CD8-positive, alpha-beta memory T cell (primary cell): ENCODE data around the gene ELAVL1. TPM values are rescaled to one million over a fixed set of nuclear protein-coding genes. Genes with fewer than 3 reads are reported as not detected.

Source experiments
- CTCF ChIA-PET: fragments of 350-600 bp; sonication (Branson Sonifier 250); formaldehyde crosslinking; loops from one replicate; lab custom pipeline; 2021; ENCODE audit warnings: antibody characterized with exemption; lab: Charles Lee
- POLR2A ChIA-PET: fragments of 350-600 bp; sonication (Branson Sonifier 250); formaldehyde crosslinking; loops from one replicate; lab custom pipeline; 2021; ENCODE audit warnings: antibody characterized with exemption; lab: Charles Lee
- DNase-seq, 5 donors: peaks; one replicate each; pipeline versions ENCODE4 v3.0.0 to v3.0.0-alpha.2; 2020 to 2022; ENCODE audit warnings: mixed read lengths in 1 of 5
- H3K27ac ChIP-seq: one replicate; pipeline ENCODE4 v1.7.0; 2013; ENCODE audit warnings: low read depth, mild to moderate bottlenecking, low read length, moderate library complexity
- H3K27me3 ChIP-seq: 2 replicates; pipeline ENCODE4 v1.7.0; 2013; ENCODE audit warnings: low read length, mild to moderate bottlenecking; ENCODE audit not compliant: insufficient read depth, poor library complexity, severe bottlenecking
- H3K36me3 ChIP-seq: 2 replicates; pipeline ENCODE4 v1.7.0; 2013; ENCODE audit warnings: mild to moderate bottlenecking, low read length, moderate library complexity; ENCODE audit not compliant: insufficient read depth
- H3K4me1 ChIP-seq: 2 replicates; pipeline ENCODE4 v1.7.0; 2013; ENCODE audit warnings: mild to moderate bottlenecking, low read length, moderate library complexity; ENCODE audit not compliant: insufficient read depth
- H3K4me3 ChIP-seq: 2 replicates; pipeline ENCODE4 v1.7.0; 2013; ENCODE audit warnings: mild to moderate bottlenecking, low read length
- H3K9me3 ChIP-seq: 2 replicates; pipeline ENCODE4 v1.7.0; 2013; ENCODE audit warnings: mild to moderate bottlenecking, low read length
- H3K27ac Mint-ChIP-seq, 8 donors: one replicate each; pipeline ENCODE4 v1.8.0; 2020 to 2021; ENCODE audit warnings: mixed read lengths in 8 of 8, mild to moderate bottlenecking in 6 of 8, inconsistent platforms in 3 of 8, moderate library complexity in 3 of 8
- H3K27me3 Mint-ChIP-seq, 2 donors: one replicate each; pipeline ENCODE4 v1.8.0; 2020 to 2021; ENCODE audit warnings: mixed read lengths in 2 of 2, mild to moderate bottlenecking in 1 of 2, moderate library complexity in 1 of 2
- H3K36me3 Mint-ChIP-seq, 3 donors: one replicate each; pipeline ENCODE4 v1.8.0; 2020 to 2021; ENCODE audit warnings: mixed read lengths in 3 of 3, inconsistent platforms in 1 of 3, mild to moderate bottlenecking in 1 of 3
- H3K4me1 Mint-ChIP-seq, 3 donors: one replicate each; pipeline ENCODE4 v1.8.0; 2020 to 2021; ENCODE audit warnings: mixed read lengths in 3 of 3, inconsistent platforms in 1 of 3, mild to moderate bottlenecking in 1 of 3
- H3K4me3 Mint-ChIP-seq, 7 donors: one replicate each; pipeline ENCODE4 v1.8.0; 2020 to 2021; ENCODE audit warnings: mixed read lengths in 7 of 7, mild to moderate bottlenecking in 6 of 7, moderate library complexity in 4 of 7, inconsistent platforms in 2 of 7
- H3K9me3 Mint-ChIP-seq, 5 donors: one replicate each; pipeline ENCODE4 v1.8.0; 2020 to 2022; ENCODE audit warnings: mixed read lengths in 5 of 5, mild to moderate bottlenecking in 3 of 5, moderate library complexity in 2 of 5, inconsistent platforms in 1 of 5
- polyA plus RNA-seq: library from polyadenylated mRNA; unstranded; fragments of 300-500 nt; fragmentation: Illumina TruSeq; gene quantifications from one replicate; pipeline ENCODE4 v1.2.3, GENCODE V29; 2021
- total RNA-seq, 2 experiments: library from RNA; stranded (reverse); gene quantifications; one replicate each; pipeline ENCODE4 v1.2.3, GENCODE V29; 2021

The ELAVL1 gene
- total and polyA plus RNA-seq, 3 experiments from 2014 or later = 63.3 to 164 (median 156) TPM

DNA sequence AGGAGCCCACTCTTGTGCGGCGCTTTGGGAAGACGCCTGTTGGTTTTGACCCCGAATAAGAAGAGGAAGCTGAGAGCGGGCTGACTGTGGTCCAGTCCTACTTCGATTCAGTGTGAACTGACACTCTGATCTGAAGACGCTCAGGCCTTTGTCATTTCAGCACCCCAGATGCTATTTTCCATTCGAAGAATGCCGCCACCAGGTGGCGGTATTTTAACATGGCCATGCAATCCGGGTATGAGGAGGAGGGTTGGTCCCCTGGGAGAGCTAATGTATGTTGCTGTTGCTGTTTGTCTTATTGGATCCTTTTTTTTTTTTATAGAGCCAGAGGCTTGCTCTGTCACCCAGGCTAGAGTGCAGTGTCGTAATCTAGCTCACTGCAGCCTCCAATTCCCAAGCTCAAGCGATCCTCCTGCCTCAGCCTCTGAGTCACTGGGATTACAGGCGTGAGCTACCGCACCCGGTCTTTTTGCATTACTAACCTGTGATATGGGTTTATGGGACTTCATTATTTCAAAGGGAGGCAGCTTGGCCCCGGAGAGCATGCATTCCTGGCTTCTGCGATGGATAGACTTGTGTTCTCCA is 61.2 kb downstream of the ELAVL1 start:
- H3K9me3 ChIP-seq = no peaks in the 10 kb centered on the region
- H3K27ac ChIP-seq = peak overlapping the region; percentile 98
- peak overlapping the region; percentile 100 for H3K4me3 ChIP-seq
- ChIA-PET POLR2A (interaction anchor here (0.5 to 2.9 kb wide), 10 partner anchors 16 to 412 kb away, joined by 3 to 42 read pairs (median 6); partner anchors contain the start of genes ELAVL1, MAP2K7, PET100 and SNAPC2), CTCF (interaction anchor here (0.6 to 5.1 kb wide), 26 partner anchors 10 to 422 kb away, joined by 3 to 41 read pairs (median 4); partner anchors contain the start of genes CTXN1, ELAVL1, MCOLN1 and SNAPC2)
- H3K36me3 Mint-ChIP-seq = peaks cover 3 to 22% (median 5%) of the 10 kb centered on the region in 3 donors
- H3K4me1 ChIP-seq = peaks cover 13% of the 10 kb centered on the region
- H3K27me3 Mint-ChIP-seq = peaks cover 0 to 2% of the 10 kb centered on the region in 2 donors
- H3K36me3 ChIP-seq = peaks cover 8% of the 10 kb centered on the region
- peak; percentile 75 to 88 (median 78) for DNase-seq
- peak overlapping the region; percentile 88 to 99 (median 96) for H3K27ac Mint-ChIP-seq
- H3K27me3 ChIP-seq = no peaks in the 10 kb centered on the region
- no peaks in the 10 kb centered on the region for H3K9me3 Mint-ChIP-seq
- peaks cover 19 to 40% (median 26%) of the 10 kb centered on the region in 3 donors for H3K4me1 Mint-ChIP-seq
- peak overlapping the region; percentile 87 to 96 (median 91) for H3K4me3 Mint-ChIP-seq

DNA sequence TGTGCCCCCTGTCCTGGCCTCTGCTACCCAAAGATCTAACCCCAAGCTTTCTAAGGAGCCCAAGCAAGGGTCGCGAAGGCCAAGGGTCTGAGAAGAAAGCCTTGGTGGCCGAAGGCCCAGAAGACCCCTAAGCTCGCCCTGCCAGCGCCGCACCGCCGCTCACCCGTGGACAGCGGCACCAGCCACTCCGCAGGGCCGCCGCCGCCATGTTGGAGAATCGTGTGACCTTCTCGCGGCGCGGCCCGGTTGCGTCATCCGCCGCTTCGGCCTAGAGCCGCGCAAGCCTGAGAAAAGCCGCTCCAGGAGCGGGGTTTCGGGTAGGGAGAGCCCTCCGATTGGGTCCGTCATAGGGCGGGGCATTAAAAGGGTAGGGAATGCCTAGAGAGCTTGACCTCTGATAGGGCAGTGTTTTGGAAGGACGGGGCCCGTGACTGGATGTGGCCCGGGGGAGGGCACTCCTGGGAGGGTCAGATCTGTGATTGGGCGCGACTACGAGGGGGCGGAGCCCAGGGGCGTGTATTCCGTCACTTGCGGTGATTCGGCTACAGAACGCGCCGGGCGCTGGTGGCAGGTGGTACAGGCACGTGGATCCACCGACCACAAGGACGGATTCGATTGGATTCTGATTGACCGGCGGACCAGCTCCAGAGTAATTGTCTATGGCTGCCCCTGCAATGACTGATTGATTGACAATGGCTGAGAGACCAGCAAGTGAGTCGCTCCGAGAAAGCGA is 61.8 kb downstream of the ELAVL1 start, which contains the start of gene TIMM44:
Gene TIMM44, minus strand, starts transcription at position 223 of the 733 bp plus-strand sequence. Its CDS starts 15 bp downstream, at position 208.
- no peaks in the 10 kb centered on the region for H3K9me3 Mint-ChIP-seq
- peaks cover 23 to 45% (median 29%) of the 10 kb centered on the region in 3 donors for H3K4me1 Mint-ChIP-seq
- peak within 1 kb of the TSS; percentile 88 to 99 (median 96) for H3K27ac Mint-ChIP-seq
- DNase-seq = peak; percentile 98 to 99 (median 99)
- Histone ChIP-seq H3K4me1 (peaks cover 13% of the 10 kb centered on the region), H3K4me3 (peak within 1 kb of the TSS; percentile 100), H3K9me3 (no peaks in the 10 kb centered on the region), H3K27me3 (no peaks in the 10 kb centered on the region), H3K36me3 (peaks cover 8% of the 10 kb centered on the region), H3K27ac (peak within 1 kb of the TSS; percentile 98)
- POLR2A ChIA-PET = interaction anchor here (0.5 to 2.9 kb wide), 12 partner anchors 13 to 412 kb away, joined by 3 to 42 read pairs (median 6); partner anchors contain the start of genes ELAVL1, MAP2K7, PET100 and SNAPC2
- CTCF ChIA-PET = interaction anchor here (0.9 to 5.1 kb wide), 23 partner anchors 11 to 421 kb away, joined by 3 to 41 read pairs (median 4); partner anchors contain the start of genes ELAVL1, MCOLN1 and SNAPC2
- H3K36me3 Mint-ChIP-seq = peaks cover 5 to 27% (median 7%) of the 10 kb centered on the region in 3 donors
- peak within 1 kb of the TSS; percentile 87 to 96 (median 91) for H3K4me3 Mint-ChIP-seq
- peaks cover 0 to 2% of the 10 kb centered on the region in 2 donors for H3K27me3 Mint-ChIP-seq

DNA sequence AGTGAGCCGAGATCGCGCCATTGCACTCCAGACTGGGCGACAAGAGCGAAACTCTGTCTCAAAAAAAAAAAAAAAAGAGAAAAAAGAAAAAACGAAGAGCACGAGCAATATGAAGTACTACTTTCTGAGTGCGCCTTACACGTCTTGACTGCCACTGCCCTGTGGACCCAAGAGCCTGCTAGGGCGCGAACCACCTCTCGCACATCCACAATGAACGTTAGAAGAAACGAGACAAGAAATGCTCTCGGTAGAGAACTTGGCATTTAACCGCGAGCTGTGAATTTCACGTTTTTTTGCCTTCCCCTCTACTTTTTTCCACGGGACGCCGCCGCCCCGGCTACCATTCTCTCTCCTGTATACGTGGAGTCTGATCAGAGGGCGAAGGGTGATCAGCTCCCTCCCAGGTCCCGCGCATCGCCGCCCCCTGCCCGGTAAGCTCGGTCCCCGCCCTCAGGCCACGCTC is 62.4 kb downstream of the ELAVL1 start:
- H3K4me3 ChIP-seq = peak overlapping the region; percentile 100

DNA sequence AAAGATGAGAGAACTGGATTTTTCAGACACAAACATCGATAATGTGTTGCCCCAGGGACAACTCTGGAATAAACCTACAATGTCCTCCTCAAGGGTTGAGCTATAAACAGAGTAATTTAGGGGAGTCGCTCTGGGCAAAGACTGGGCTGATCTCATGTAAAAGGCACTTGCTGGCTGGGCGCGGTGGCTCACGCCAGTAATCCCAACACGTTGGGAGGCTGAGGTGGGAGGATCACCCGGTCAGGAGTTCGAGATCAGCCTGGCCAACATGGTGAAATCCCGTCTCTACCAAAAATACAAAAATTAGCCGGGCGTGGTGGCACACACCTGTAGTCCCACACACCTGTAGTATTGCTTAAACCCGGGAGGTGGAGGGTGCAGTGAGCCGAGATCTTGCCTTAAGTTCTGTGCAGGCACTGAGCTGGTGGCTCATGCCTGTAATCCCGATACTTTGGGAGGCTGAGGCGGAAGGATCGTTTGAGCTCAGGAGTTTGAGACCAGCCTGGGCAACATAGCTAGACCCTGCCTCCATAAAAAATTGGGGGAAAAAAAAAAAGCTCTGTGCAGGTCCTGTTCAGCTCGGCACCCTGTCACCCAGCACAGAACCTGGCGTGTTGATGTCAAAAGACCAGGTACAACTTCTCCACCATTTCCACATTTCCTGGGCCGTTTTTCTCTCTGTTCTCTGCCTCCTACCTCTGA is 63.4 kb downstream of the ELAVL1 start:
- H3K27ac Mint-ChIP-seq = peak overlapping the region in 6 of 8 donors; percentile 27 to 88 (median 63)
- Histone ChIP-seq H3K4me3 (no peak overlapping the region), H3K4me1 (peaks cover 13% of the 10 kb centered on the region), H3K27me3 (no peaks in the 10 kb centered on the region), H3K36me3 (peaks cover 8% of the 10 kb centered on the region), H3K9me3 (no peaks in the 10 kb centered on the region), H3K27ac (no peak overlapping the region)
- no peak for DNase-seq
- ChIA-PET POLR2A (interaction anchor here (2.9 kb wide), 1 partner anchor 21 kb away, joined by 42 read pairs; the partner anchor contains the start of gene SNAPC2), CTCF (interaction anchor here (1.1 to 5.1 kb wide), 2 partner anchors 12 to 20 kb away, joined by 3 to 41 read pairs; no protein-coding TSS in a partner anchor)
- peaks cover 5 to 36% (median 7%) of the 10 kb centered on the region in 3 donors for H3K36me3 Mint-ChIP-seq
- peaks cover 0 to 2% of the 10 kb centered on the region in 2 donors for H3K27me3 Mint-ChIP-seq
- H3K4me3 Mint-ChIP-seq = peak overlapping the region; percentile 52 to 96 (median 90)
- H3K4me1 Mint-ChIP-seq = peaks cover 23 to 45% (median 29%) of the 10 kb centered on the region in 3 donors
- no peaks in the 10 kb centered on the region for H3K9me3 Mint-ChIP-seq

More for the DNA sequence above, 62.4 kb downstream of the ELAVL1 start:
- H3K9me3 ChIP-seq = no peaks in the 10 kb centered on the region
- ChIA-PET POLR2A (interaction anchor here (0.5 to 2.9 kb wide), 9 partner anchors 13 to 313 kb away, joined by 3 to 42 read pairs (median 6); partner anchors contain the start of genes ELAVL1, MAP2K7, PET100 and SNAPC2), CTCF (interaction anchor here (1.1 to 5.1 kb wide), 11 partner anchors 13 to 309 kb away, joined by 3 to 41 read pairs (median 8); partner anchors contain the start of genes ELAVL1 and SNAPC2)
- H3K4me1 Mint-ChIP-seq = peaks cover 23 to 45% (median 29%) of the 10 kb centered on the region in 3 donors
- peak overlapping the region; percentile 98 for H3K27ac ChIP-seq
- peak overlapping the region; percentile 88 to 99 (median 96) for H3K27ac Mint-ChIP-seq
- H3K4me1 ChIP-seq = peaks cover 13% of the 10 kb centered on the region
- DNase-seq = no peak
- no peaks in the 10 kb centered on the region for H3K9me3 Mint-ChIP-seq
- peaks cover 0 to 2% of the 10 kb centered on the region in 2 donors for H3K27me3 Mint-ChIP-seq
- peaks cover 8% of the 10 kb centered on the region for H3K36me3 ChIP-seq
- peaks cover 5 to 29% (median 7%) of the 10 kb centered on the region in 3 donors for H3K36me3 Mint-ChIP-seq
- no peaks in the 10 kb centered on the region for H3K27me3 ChIP-seq
- H3K4me3 Mint-ChIP-seq = peak overlapping the region; percentile 87 to 96 (median 91)

DNA sequence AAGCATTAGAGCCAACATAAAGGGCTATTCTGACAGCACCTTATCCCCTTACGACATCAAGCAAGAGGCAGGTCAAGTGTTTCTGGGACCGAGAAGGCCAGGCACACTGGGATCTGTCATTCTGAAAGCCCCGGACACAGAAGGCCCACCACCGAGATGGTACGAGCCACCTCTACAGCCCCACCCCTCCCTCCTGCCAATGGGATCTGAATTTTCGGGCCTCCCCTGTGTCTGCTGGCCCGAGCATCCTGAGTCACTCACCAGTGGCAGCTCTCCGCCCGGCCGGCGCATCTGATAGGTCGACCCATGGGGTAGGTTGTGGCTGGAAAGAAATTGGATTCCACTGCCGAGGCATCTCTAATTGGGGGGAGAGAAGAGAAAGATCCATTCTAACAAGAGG is 64.6 kb downstream of the ELAVL1 start:
- POLR2A ChIA-PET = no interaction called here
- no peak for DNase-seq
- Mint-ChIP-seq H3K27ac (peak overlapping the region in 1 of 8 donors; percentile 90), H3K36me3 (peaks cover 5 to 46% (median 7%) of the 10 kb centered on the region in 3 donors), H3K4me3 (peak overlapping the region in 6 of 7 donors; percentile 15 to 80 (median 44)), H3K9me3 (no peaks in the 10 kb centered on the region), H3K27me3 (peaks cover 0 to 2% of the 10 kb centered on the region in 2 donors), H3K4me1 (peaks cover 23 to 45% (median 29%) of the 10 kb centered on the region in 3 donors)
- H3K4me1 ChIP-seq = peaks cover 13% of the 10 kb centered on the region
- no peaks in the 10 kb centered on the region for H3K27me3 ChIP-seq
- H3K36me3 ChIP-seq = peaks cover 10% of the 10 kb centered on the region
- no peaks in the 10 kb centered on the region for H3K9me3 ChIP-seq
- H3K4me3 ChIP-seq = no peak overlapping the region
- no peak overlapping the region for H3K27ac ChIP-seq
- CTCF ChIA-PET = interaction anchor here (1.4 to 5.1 kb wide), 2 partner anchors 11 to 61 kb away, joined by 4 to 41 read pairs; no protein-coding TSS in a partner anchor

DNA sequence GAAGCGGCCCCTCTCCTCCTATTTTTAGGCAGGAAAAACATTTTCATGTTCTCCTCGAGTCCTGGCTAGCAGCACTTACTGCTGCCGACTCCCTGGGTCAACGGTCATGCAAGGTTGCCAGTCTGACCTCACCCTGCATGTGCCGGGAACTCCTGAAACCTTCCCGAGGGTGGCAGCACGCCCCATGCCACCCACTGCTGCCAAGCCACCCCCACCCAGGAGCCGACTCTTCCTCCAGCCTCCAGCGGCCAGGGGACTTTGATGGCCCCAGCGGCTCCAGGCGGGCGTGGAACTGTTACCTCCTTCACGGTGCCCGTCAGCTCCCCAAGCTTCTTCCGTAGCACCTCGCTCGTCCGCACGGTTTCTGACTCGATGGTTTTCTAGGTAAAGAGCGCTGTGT is 70.7 kb downstream of the ELAVL1 start:
- Histone ChIP-seq H3K9me3 (no peaks in the 10 kb centered on the region), H3K27me3 (no peaks in the 10 kb centered on the region), H3K4me1 (no peaks in the 10 kb centered on the region), H3K36me3 (peaks cover 17% of the 10 kb centered on the region), H3K27ac (no peak overlapping the region), H3K4me3 (no peak overlapping the region)
- DNase-seq = no peak
- peak overlapping the region in 1 of 8 donors; percentile 46 for H3K27ac Mint-ChIP-seq
- no peaks in the 10 kb centered on the region for H3K9me3 Mint-ChIP-seq
- H3K4me3 Mint-ChIP-seq = no peak overlapping the region
- H3K36me3 Mint-ChIP-seq = peaks cover 0 to 71% (median 10%) of the 10 kb centered on the region in 3 donors
- H3K27me3 Mint-ChIP-seq = no peaks in the 10 kb centered on the region
- ChIA-PET CTCF (no interaction called here), POLR2A (no interaction called here)
- H3K4me1 Mint-ChIP-seq = peaks cover 4 to 5% (median 4%) of the 10 kb centered on the region in 3 donors
